Esophagus (tissue), 2 donors: ENCODE measurements around the gene COQ4. TPM values are rescaled to one million over a fixed set of nuclear protein-coding genes. Genes with fewer than 3 reads are reported as not detected.

Experiments
- H3K27ac ChIP-seq, 2 donors: one replicate each; pipeline ENCODE4 v1.5.1; 2013; ENCODE audit warnings: low read depth in 2 of 2, mild to moderate bottlenecking in 2 of 2, inconsistent platforms in 1 of 2, low read length in 1 of 2, moderate library complexity in 1 of 2
- H3K27me3 ChIP-seq, 2 donors: one replicate each; pipeline ENCODE4 v1.6.1; 2013; ENCODE audit warnings: low read length in 2 of 2, control low read depth in 1 of 2, mild to moderate bottlenecking in 1 of 2; ENCODE audit not compliant: insufficient read depth in 2 of 2, control insufficient read depth in 1 of 2
- H3K36me3 ChIP-seq, 2 donors: one replicate each; pipeline ENCODE4 v1.6.1; 2013; ENCODE audit warnings: low read length in 1 of 2; ENCODE audit not compliant: control insufficient read depth in 2 of 2, insufficient read depth in 2 of 2
- H3K4me1 ChIP-seq, 2 donors: one replicate each; pipeline ENCODE4 v1.6.1; 2013; ENCODE audit warnings: low read length in 1 of 2; ENCODE audit not compliant: control insufficient read depth in 2 of 2, insufficient read depth in 2 of 2
- H3K4me3 ChIP-seq, 2 donors: one replicate each; pipeline ENCODE4 v1.5.1; 2013; ENCODE audit warnings: low read length in 2 of 2, mild to moderate bottlenecking in 2 of 2, low read depth in 1 of 2, moderate library complexity in 1 of 2
- H3K9me3 ChIP-seq, 2 donors: one replicate each; pipeline ENCODE4 v1.6.1; 2013; ENCODE audit warnings: mild to moderate bottlenecking in 2 of 2, low read depth in 1 of 2, low read length in 1 of 2, moderate library complexity in 1 of 2; ENCODE audit not compliant: control insufficient read depth in 2 of 2, insufficient read depth in 1 of 2
- WGBS, 2 donors: extraction: QIAGEN DNeasy Blood & Tissue Kit; methylation state at CpG; one replicate each; pipeline ENCODE4 v1.1.7; 2013; 5-methylcytosine and 5-hydroxymethylcytosine counted together
- polyA plus RNA-seq, 2 donors: library from polyadenylated mRNA; stranded (reverse); fragments of 200-250 nt; gene quantifications; one replicate each; pipeline ENCODE4 v1.2.3, GENCODE V29; 2013
- donor health status: healthy with polysubstance abuse.
- donor health status: Bipolar disorder and iron deficiency.

COQ4 gene
- polyA plus RNA-seq, 2 donors, result 63.2 to 73.6 TPM

DNA sequence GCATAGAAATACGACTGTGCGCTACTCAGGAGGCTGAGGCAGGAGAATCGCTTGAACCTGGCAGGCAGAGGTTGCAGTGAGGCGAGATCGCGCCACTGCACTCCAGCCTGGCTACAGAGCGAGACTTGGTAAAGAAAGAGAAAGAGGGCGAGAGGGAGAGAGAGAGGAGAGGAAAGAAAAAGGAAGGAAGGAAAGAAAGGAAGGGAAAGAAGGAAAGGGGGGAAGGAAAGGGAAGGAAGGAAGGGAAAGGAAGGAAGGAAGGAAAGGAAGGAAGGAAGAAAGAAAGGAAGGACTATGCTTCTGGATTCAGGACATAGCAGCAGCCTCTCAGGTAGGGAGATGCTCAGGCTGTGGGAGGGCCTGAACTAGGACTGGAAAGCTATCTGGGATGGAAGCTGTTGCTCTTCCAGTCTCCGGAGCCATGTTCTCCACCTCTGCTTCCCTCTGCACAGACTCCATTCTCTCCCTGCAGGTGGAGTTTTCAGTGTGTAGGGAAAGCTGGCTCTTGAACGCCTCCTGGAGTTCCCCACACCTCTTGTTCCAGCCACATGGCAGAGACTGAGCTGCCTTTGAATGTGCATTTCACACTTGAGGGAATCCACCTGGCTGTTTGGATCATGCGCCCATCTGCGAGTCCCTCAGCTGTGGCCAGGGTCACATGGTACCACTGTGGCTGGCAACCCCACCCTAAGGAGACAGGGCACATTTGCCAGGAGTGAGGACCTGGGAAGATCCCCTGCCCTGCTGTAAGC lies 37.4 kb upstream of the COQ4 start:
- Histone ChIP-seq H3K27ac (no peak overlapping the region), H3K27me3 (no peaks in the 10 kb centered on the region), H3K4me3 (no peak overlapping the region), H3K4me1 (no peaks in the 10 kb centered on the region), H3K36me3 (peaks cover 9 to 18% of the 10 kb centered on the region in 2 donors), H3K9me3 (no peaks in the 10 kb centered on the region)
- WGBS, 2 donors, result 93 to 97% methylated on average over 12 of the region's 12 CpGs

DNA sequence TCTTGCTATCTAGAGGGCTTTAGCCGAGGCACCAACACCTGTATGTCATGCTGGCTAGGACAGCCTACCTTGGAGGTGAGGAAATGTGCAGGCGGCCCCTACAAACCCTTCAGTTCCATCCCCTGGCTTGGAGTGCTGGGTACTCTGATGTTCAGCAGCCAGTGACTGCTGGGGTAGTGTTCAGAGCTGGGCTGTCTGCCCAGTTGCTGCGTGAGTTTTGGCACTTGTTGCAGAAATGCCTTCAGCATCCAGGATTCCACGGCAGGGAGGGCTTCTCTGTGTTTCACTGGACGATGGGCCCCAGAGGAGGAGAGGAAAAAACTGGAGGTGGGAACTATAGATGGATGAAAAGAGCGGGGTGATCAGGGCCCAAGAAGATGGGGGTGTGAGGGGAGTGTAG lies 36.2 kb upstream of the COQ4 start:
- Histone ChIP-seq H3K36me3 (peaks cover 9 to 18% of the 10 kb centered on the region in 2 donors), H3K27me3 (no peaks in the 10 kb centered on the region), H3K4me1 (no peaks in the 10 kb centered on the region), H3K4me3 (no peak overlapping the region), H3K9me3 (no peaks in the 10 kb centered on the region), H3K27ac (no peak overlapping the region)
- WGBS, 2 donors, result 57 to 59% methylated on average over 6 of the region's 6 CpGs

DNA sequence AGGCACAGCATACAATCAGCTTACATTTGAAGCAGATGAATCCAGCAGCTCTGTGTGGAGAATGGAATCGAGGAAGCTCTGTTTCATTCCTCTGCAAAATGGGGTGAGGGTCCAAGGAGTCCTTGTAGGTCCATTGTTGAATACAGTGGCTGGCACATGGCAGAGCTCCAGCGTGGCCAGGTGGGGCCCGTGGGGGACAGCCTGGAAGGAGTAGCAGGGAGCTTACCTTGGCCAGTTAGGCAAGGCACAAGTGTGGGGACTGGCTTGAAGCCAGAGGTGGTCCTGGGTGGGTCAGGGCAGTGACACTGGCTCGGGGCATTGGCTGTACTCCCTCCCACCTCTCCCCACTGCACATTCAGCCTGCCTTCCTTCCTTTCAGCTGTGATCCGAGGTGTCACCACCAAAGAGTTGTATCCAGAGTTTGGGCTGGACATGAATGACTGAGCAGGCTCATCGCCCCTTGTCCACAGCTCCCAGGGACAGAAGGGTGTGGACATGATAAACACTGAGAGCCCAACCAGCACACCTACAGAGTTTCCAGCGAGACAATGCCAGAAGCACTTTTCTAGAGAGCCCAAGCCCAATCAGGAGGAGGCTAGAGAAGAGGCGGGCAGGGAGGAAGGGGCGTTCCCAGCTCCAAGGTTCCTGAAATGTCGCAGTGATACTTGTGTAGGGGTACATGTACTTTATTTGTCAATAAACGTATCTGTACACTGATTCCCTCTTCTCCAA lies 34.2 kb upstream of the COQ4 start:
- Histone ChIP-seq H3K9me3 (no peaks in the 10 kb centered on the region), H3K27ac (no peak overlapping the region), H3K27me3 (no peaks in the 10 kb centered on the region), H3K4me1 (no peaks in the 10 kb centered on the region), H3K36me3 (peaks cover 9 to 18% of the 10 kb centered on the region in 2 donors), H3K4me3 (no peak overlapping the region)
- 83 to 92% methylated on average over 9 to 11 of the region's 11 CpGs for WGBS, 2 donors

DNA sequence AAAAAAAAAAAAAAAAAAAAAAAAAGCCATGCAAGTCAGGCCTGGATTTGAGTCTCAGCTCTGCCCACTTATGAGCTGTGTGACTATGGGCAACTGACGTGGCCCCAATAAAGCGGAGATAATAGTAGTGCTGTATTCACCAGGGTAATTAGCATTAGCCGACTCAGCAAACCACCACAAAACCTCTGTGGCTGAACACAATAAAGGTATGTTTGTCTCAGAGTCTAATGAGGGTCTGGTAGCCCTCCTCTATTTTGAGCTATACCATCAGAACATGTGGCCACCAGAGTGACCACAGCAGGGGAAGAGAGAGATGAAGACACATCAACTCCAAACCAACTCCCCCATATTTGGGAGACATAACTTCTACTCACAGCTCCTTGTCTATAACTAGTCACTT lies 30.6 kb upstream of the COQ4 start:
- 83 to 92% methylated on average over 3 of the region's 3 CpGs for WGBS, 2 donors
- Histone ChIP-seq H3K4me1 (no peaks in the 10 kb centered on the region), H3K9me3 (no peaks in the 10 kb centered on the region), H3K27ac (no peak overlapping the region), H3K4me3 (no peak overlapping the region), H3K27me3 (no peaks in the 10 kb centered on the region), H3K36me3 (peaks cover 4 to 7% of the 10 kb centered on the region in 2 donors)

- no peaks in the 10 kb centered on the region for H3K27me3 ChIP-seq
- H3K4me1 ChIP-seq, result no peaks in the 10 kb centered on the region
- 89 to 93% methylated on average over 4 of the region's 4 CpGs for WGBS, 2 donors
- peaks cover 2 to 5% of the 10 kb centered on the region in 2 donors for H3K36me3 ChIP-seq
- H3K4me3 ChIP-seq, result no peak overlapping the region
- no peaks in the 10 kb centered on the region for H3K9me3 ChIP-seq
- H3K27ac ChIP-seq, result no peak overlapping the region
These were observed 29.5 kb upstream of the COQ4 start for GRCh38 chr9:128293091-128293490.

DNA sequence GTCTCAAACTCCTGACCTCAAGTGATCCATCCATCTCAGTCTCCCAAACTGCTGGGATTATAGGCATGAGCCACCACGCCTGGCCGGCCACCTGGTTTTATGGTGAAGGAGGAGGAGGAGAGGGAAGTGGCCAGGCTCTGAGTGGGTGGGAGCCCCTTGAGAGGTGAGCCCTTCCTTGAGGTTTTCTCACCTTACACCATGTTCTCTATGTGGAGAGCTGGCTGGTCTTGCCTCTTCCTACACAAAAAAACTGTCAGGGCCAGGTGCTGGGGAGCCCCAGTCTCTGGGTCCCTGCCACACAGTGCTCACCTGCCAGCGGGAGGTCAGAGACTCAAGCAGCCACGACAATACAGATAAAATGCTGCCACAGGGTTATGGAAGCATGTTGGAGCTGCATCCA lies 28.5 kb upstream of the COQ4 start:
- no peak overlapping the region for H3K27ac ChIP-seq
- H3K4me3 ChIP-seq, result no peak overlapping the region
- no peaks in the 10 kb centered on the region for H3K4me1 ChIP-seq
- no peaks in the 10 kb centered on the region for H3K27me3 ChIP-seq
- no peaks in the 10 kb centered on the region for H3K9me3 ChIP-seq
- H3K36me3 ChIP-seq, result no peaks in the 10 kb centered on the region
- 81 to 83% methylated on average over 4 of the region's 4 CpGs for WGBS, 2 donors

GRCh38 chr9:128296340-128297220 lies 26.1 kb upstream of the COQ4 start:
- Histone ChIP-seq H3K4me1 (no peaks in the 10 kb centered on the region), H3K27me3 (no peaks in the 10 kb centered on the region), H3K4me3 (no peak overlapping the region), H3K27ac (peak overlapping the region in 1 of 2 donors; percentile 30), H3K36me3 (no peaks in the 10 kb centered on the region), H3K9me3 (no peaks in the 10 kb centered on the region)
- WGBS, 2 donors, result 86 to 91% methylated on average over 16 of the region's 16 CpGs

DNA sequence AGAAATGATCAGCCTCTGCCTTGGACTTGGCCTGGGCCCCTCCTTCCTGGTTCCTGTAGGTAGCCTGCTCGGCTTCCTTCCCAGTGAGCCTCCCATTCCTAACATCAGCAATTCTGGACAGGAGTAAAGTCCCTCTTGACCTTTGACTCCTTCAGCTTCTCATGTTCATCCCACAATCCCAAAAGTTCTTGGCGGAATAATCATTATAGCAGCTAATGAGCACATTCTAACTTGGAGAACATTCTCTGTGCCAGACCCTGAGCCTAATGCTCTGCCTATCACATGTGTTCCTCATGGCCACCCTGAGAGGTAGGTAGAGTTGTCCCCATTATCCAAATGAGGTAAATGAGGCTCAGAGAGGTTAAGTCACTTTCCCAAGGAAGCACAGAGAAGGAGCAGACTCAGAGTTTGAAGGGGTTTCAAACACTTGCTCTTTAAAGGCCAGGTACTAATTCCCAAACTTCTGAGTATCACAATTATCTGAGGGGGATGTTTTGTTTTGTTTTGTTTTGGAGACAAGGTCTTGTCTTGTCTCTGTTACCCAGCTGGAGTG lies 25.3 kb upstream of the COQ4 start:
- WGBS, 2 donors, result 77 to 88% methylated on average over 2 of the region's 2 CpGs
- Histone ChIP-seq H3K27ac (no peak overlapping the region), H3K36me3 (no peaks in the 10 kb centered on the region), H3K4me3 (no peak overlapping the region), H3K4me1 (no peaks in the 10 kb centered on the region), H3K9me3 (no peaks in the 10 kb centered on the region), H3K27me3 (no peaks in the 10 kb centered on the region)
